Endothelial cell of umbilical vein (primary cell): ENCODE measurements around the gene LIME1. TPM values are rescaled to one million over a fixed set of nuclear protein-coding genes. Genes with fewer than 3 reads are reported as not detected.

ENCODE experiments used
- BruUV-seq: library from RNA; stranded (reverse); fragments of 400-500 nt; replicated peaks from 2 replicates; lab custom pipeline; 2021; lab: Mats Ljungman, UMichigan
- CTCF ChIA-PET: fragments of 300-600, 350-600 bp; sonication (Branson Sonifier 250); formaldehyde crosslinking; loops from one replicate; lab custom pipeline; 2021; ENCODE audit warnings: antibody characterized with exemption, inconsistent platforms; lab: Charles Lee
- POLR2A ChIA-PET: fragments of 300-600, 350-600 bp; sonication (Branson Sonifier 250); formaldehyde crosslinking; loops from one replicate; lab custom pipeline; 2021; ENCODE audit warnings: antibody characterized with exemption, inconsistent platforms; lab: Charles Lee
- DNase-seq: peaks from one replicate; pipeline ENCODE4 v3.0.0-alpha.2; 2011; ENCODE audit warnings: low read depth, low spot score
- FAIRE-seq: peaks from 2 replicates; lab custom pipeline; 2011; peaks lifted over from hg19 to GRCh38; lab: Jason Lieb, UNC
- H2AFZ ChIP-seq: 2 replicates; pipeline ENCODE4 v1.6.0; 2012; ENCODE audit warnings: low read depth, low read length, control low read depth, inconsistent platforms
- H3K27ac ChIP-seq: 2 replicates; pipeline ENCODE4 v1.5.1; 2011; ENCODE audit warnings: low read depth, mild to moderate bottlenecking, control low read depth, low read length, moderate library complexity; ENCODE audit not compliant: insufficient read depth
- H3K27me3 ChIP-seq, 2 experiments: 2 replicates each; pipeline versions ENCODE4 v1.6.0 to v1.6.1; 2011; ENCODE audit warnings: low read length in 2 of 2, mixed read lengths in 1 of 2; ENCODE audit not compliant: control insufficient read depth in 2 of 2, insufficient read depth in 2 of 2
- H3K36me3 ChIP-seq, 2 experiments: 2 replicates in 1 of 2; 3 replicates in 1 of 2; pipeline ENCODE4 v1.5.1; 2011; ENCODE audit warnings: low read length in 2 of 2, mild to moderate bottlenecking in 1 of 2, moderate library complexity in 1 of 2; ENCODE audit not compliant: control insufficient read depth in 2 of 2, insufficient read depth in 2 of 2; ENCODE audit errors: extremely low read depth in 1 of 2
- H3K4me1 ChIP-seq: 3 replicates; pipeline ENCODE4 v1.5.1; 2011; ENCODE audit warnings: mild to moderate bottlenecking, low read length; ENCODE audit not compliant: control insufficient read depth, insufficient read depth; ENCODE audit errors: extremely low read depth
- H3K4me2 ChIP-seq: 2 replicates; pipeline ENCODE4 v1.6.1; 2011; ENCODE audit warnings: low read length, control low read depth, mixed read lengths; ENCODE audit not compliant: insufficient read depth
- H3K4me3 ChIP-seq, 3 experiments: fragments of 200-600 bp in 1 of 3; sonication (generic), shearing (Covaris generic) in 1 of 3; replicated peaks in 1 of 3; 2 replicates each; pipeline ENCODE4 v1.5.1; 2011 to 2016; ENCODE audit warnings: control low read depth in 3 of 3, low read length in 3 of 3, mild to moderate bottlenecking in 2 of 3, inconsistent platforms in 1 of 3, low read depth in 1 of 3, moderate library complexity in 1 of 3; ENCODE audit not compliant: insufficient read depth in 1 of 3
- H3K79me2 ChIP-seq: 2 replicates; pipeline ENCODE4 v1.6.0; 2012; ENCODE audit warnings: low read length, inconsistent platforms; ENCODE audit not compliant: control insufficient read depth, insufficient read depth
- H3K9ac ChIP-seq: replicated peaks from 2 replicates; pipeline ENCODE3; 2011; ENCODE audit warnings: low read length, control low read depth; ENCODE audit not compliant: insufficient read depth; ENCODE audit errors: extremely low read depth
- H3K9me1 ChIP-seq: replicated peaks from 3 replicates; pipeline ENCODE4 v1.6.0; 2011; ENCODE audit warnings: mild to moderate bottlenecking, low read length; ENCODE audit not compliant: control insufficient read depth, insufficient read depth; ENCODE audit errors: extremely low read depth
- H3K9me3 ChIP-seq: replicated peaks from 2 replicates; pipeline ENCODE4 v1.5.1; 2012; ENCODE audit warnings: low read length, inconsistent platforms; ENCODE audit not compliant: control insufficient read depth, insufficient read depth
- H4K20me1 ChIP-seq: replicated peaks from 2 replicates; pipeline ENCODE3; 2011; ENCODE audit warnings: mild to moderate bottlenecking, low read length; ENCODE audit not compliant: control insufficient read depth, insufficient read depth; ENCODE audit errors: extremely low read depth
- EZH2 ChIP-seq: IDR thresholded peaks from 2 replicates; pipeline ENCODE4 v1.6.1; 2012; ENCODE audit warnings: borderline replicate concordance, low read depth, mild to moderate bottlenecking, moderate library complexity, low read length, inconsistent platforms; ENCODE audit not compliant: severe bottlenecking
- FOS ChIP-seq: IDR thresholded peaks from 2 replicates; pipeline ENCODE4 v1.6.1; 2011; ENCODE audit warnings: mild to moderate bottlenecking, low read length, moderate library complexity, borderline replicate concordance; ENCODE audit not compliant: insufficient read depth
- GATA2 ChIP-seq: IDR thresholded peaks from 2 replicates; pipeline ENCODE4 v1.7.0; 2011; ENCODE audit warnings: low read depth, mild to moderate bottlenecking, moderate library complexity, mixed read lengths, low read length; ENCODE audit not compliant: insufficient read length, insufficient read depth
- JUN ChIP-seq: IDR thresholded peaks from 2 replicates; pipeline ENCODE4 v1.6.1; 2011; ENCODE audit warnings: borderline replicate concordance, low read depth; ENCODE audit not compliant: insufficient read length, insufficient read depth
- MYC ChIP-seq: IDR thresholded peaks from one replicate; pipeline ENCODE4 v1.6.1; 2011; ENCODE audit warnings: mild to moderate bottlenecking, low read depth, low read length
- POLR2A ChIP-seq: IDR thresholded peaks from 2 replicates; pipeline ENCODE4 v1.6.1; 2012; ENCODE audit warnings: low read depth, mild to moderate bottlenecking, control low read depth, low read length
- POLR2AphosphoS5 ChIP-seq: IDR thresholded peaks from 2 replicates; pipeline ENCODE4 v1.6.1; 2012; ENCODE audit warnings: low read depth, mild to moderate bottlenecking, control low read depth, low read length, moderate library complexity; ENCODE audit not compliant: insufficient read depth
- dilution Hi-C: fragments of 300-500 bp; cut with MboI; formaldehyde crosslinking; loops from one replicate; pipeline ENCODE4 v1.15.0; 2019; ENCODE audit warnings: low sequenced_read_pairs; ENCODE audit not compliant: extremely low pct_ligation_motif_present
- intact Hi-C: fragments of 100-400 bp; cut with micrococcal nuclease; formaldehyde crosslinking; loops from one replicate; pipeline ENCODE4 v1.10.0; 2022
- polyA plus RNA-seq, 4 experiments: library from polyadenylated mRNA; depleted of rRNA in 3 of 4; stranded (reverse) in 3 of 4; unstranded in 1 of 4; fragments of >200 nt; gene quantifications; 2 replicates each; pipeline versions ENCODE4 v1.2.1 to v1.2.3, GENCODE V29; 2011 to 2012; ENCODE audit warnings: missing spikeins in 1 of 4
- total RNA-seq: library from RNA; stranded (reverse); gene quantifications from 2 replicates; pipeline ENCODE4 v1.2.3, GENCODE V29; 2021
- TF ChIP-seq, protein P1 (sequence below): IDR thresholded peaks from 2 replicates; pipeline ENCODE4 v1.6.1; 2011; ENCODE audit not compliant: insufficient read depth, insufficient read length

LIME1 gene
- total and polyA plus RNA-seq, 2 donors (not counting 3 experiments of a cell fraction or from before 2014, with no cell fraction given): 10.7 to 12.2 TPM

DNA sequence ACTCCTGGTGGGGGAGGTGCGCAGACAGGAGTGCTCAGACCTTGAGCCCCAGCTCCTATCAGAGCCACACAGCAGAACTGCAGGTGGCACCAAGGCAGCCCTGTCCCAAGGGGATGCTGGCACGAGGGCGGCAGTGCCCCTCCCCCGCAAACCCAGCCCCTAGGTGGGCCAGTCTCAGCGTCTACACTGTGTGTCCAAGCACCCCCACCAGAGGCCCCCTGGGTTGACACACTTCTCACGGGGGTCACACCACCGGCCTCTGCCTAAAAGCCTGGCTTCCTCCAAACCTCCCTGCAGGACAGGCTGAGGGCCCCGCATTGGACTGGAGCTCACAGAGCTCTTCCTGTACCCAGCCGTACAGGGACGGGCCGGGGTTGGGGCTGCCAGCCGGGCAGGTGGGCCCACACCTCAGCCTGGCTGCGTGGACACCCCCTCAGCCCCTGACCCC, 11.2 kb downstream of the LIME1 start:
- no peak overlapping the region for H2AFZ ChIP-seq
- no peaks in the 10 kb centered on the region for H4K20me1 ChIP-seq
- POLR2A ChIA-PET: no interaction called here
- CTCF ChIA-PET: no interaction called here
- H3K4me3 ChIP-seq: no peak overlapping the region
- H3K9ac ChIP-seq: no peak overlapping the region
- dilution Hi-C loops: no loop called here
- intact Hi-C loops: no loop called here
- no peak overlapping the region for H3K27ac ChIP-seq
- no peak overlapping the region for H3K4me2 ChIP-seq
- H3K79me2 ChIP-seq: no peaks in the 10 kb centered on the region
- no peaks in the 10 kb centered on the region for H3K4me1 ChIP-seq
- no peaks in the 10 kb centered on the region for H3K27me3 ChIP-seq
- no TSS peak for BruUV-seq
- H3K9me3 ChIP-seq: no peaks in the 10 kb centered on the region
- DNase-seq (no peak), FAIRE-seq (no peak)
- TF ChIP-seq JUN (no peak), POLR2A (no peak), GATA2 (no peak), MYC (no peak), FOS (no peak), EZH2 (no peak), POLR2AphosphoS5 (no peak)
- TF ChIP-seq, protein P1, sequence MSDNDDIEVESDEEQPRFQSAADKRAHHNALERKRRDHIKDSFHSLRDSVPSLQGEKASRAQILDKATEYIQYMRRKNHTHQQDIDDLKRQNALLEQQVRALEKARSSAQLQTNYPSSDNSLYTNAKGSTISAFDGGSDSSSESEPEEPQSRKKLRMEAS: no peak
- H3K9me1 ChIP-seq: no peaks in the 10 kb centered on the region
- H3K36me3 ChIP-seq: peaks cover 0 to 9% of the 10 kb centered on the region in 2 experiments
